Measurements from ENCODE around the gene VGLL2.

VGLL2 gene

GRCh38 chr6:117263353-117263927 is 1.9 kb upstream of the VGLL2 start:
- no peak for ATAC-seq (ENCODE audit: low read depth)
- H3K4me1 Mint-ChIP-seq = peaks cover 14% of the 10 kb centered on the region
- H3K36me3 Mint-ChIP-seq = no peaks in the 10 kb centered on the region
- no peak for DNase-seq (ENCODE audit: low spot score in 2 of 2)
- H3K27ac Mint-ChIP-seq = no peak overlapping the region
- H3K4me3 Mint-ChIP-seq = no peak overlapping the region
- peaks cover 20% of the 10 kb centered on the region for H3K27me3 Mint-ChIP-seq
- H3K9me3 Mint-ChIP-seq = no peaks in the 10 kb centered on the region

GRCh38 chr6:117264369-117264691 is 1.0 kb upstream of the VGLL2 start:
- no peaks in the 10 kb centered on the region for H3K9me3 Mint-ChIP-seq
- DNase-seq (ENCODE audit: low spot score in 2 of 2) (no peak), ATAC-seq (ENCODE audit: low read depth) (no peak)
- H3K36me3 Mint-ChIP-seq = no peaks in the 10 kb centered on the region
- H3K4me1 Mint-ChIP-seq = peaks cover 14% of the 10 kb centered on the region
- H3K4me3 Mint-ChIP-seq = peak overlapping the region; percentile 30
- H3K27me3 Mint-ChIP-seq = peaks cover 24% of the 10 kb centered on the region
- H3K27ac Mint-ChIP-seq = no peak overlapping the region

- DNase-seq (ENCODE audit: low spot score in 2 of 2) = no peak
- H3K27ac Mint-ChIP-seq = no peak overlapping the region
- peaks cover 16% of the 10 kb centered on the region for H3K4me1 Mint-ChIP-seq
- H3K36me3 Mint-ChIP-seq = no peaks in the 10 kb centered on the region
- no peaks in the 10 kb centered on the region for H3K9me3 Mint-ChIP-seq
- peaks cover 25% of the 10 kb centered on the region for H3K27me3 Mint-ChIP-seq
- H3K4me3 Mint-ChIP-seq = peak overlapping the region; percentile 63
- ATAC-seq (ENCODE audit: low read depth) = no peak
Measured at GRCh38 chr6:117264692-117265409, 507 bp upstream of the VGLL2 start.

GRCh38 chr6:117266257-117267053 is 1.1 kb downstream of the VGLL2 start:
- no peak overlapping the region for H3K27ac Mint-ChIP-seq

GRCh38 chr6:117267054-117267347 is 1.6 kb downstream of the VGLL2 start:
- no peaks in the 10 kb centered on the region for H3K36me3 Mint-ChIP-seq
- DNase-seq (ENCODE audit: low spot score in 2 of 2) (no peak), ATAC-seq (ENCODE audit: low read depth) (no peak)
- H3K9me3 Mint-ChIP-seq = no peaks in the 10 kb centered on the region
- no peak overlapping the region for H3K4me3 Mint-ChIP-seq
- H3K27ac Mint-ChIP-seq = no peak overlapping the region
- H3K27me3 Mint-ChIP-seq = peaks cover 29% of the 10 kb centered on the region
- H3K4me1 Mint-ChIP-seq = peaks cover 17% of the 10 kb centered on the region

More at GRCh38 chr6:117266257-117267053, 1.1 kb downstream of the VGLL2 start:
- H3K4me1 Mint-ChIP-seq = peaks cover 17% of the 10 kb centered on the region
- H3K4me3 Mint-ChIP-seq = peak overlapping the region; percentile 8
- H3K27me3 Mint-ChIP-seq = peaks cover 28% of the 10 kb centered on the region
- no peaks in the 10 kb centered on the region for H3K36me3 Mint-ChIP-seq
- DNase-seq (ENCODE audit: low spot score in 2 of 2) = no peak
- no peaks in the 10 kb centered on the region for H3K9me3 Mint-ChIP-seq
- no peak for ATAC-seq (ENCODE audit: low read depth)

GRCh38 chr6:117267766-117268534 is 2.6 kb downstream of the VGLL2 start:
- DNase-seq (ENCODE audit: low spot score in 2 of 2) (no peak), ATAC-seq (ENCODE audit: low read depth) (no peak)
- peaks cover 20% of the 10 kb centered on the region for H3K4me1 Mint-ChIP-seq
- no peak overlapping the region for H3K27ac Mint-ChIP-seq
- no peaks in the 10 kb centered on the region for H3K9me3 Mint-ChIP-seq
- H3K27me3 Mint-ChIP-seq = peaks cover 35% of the 10 kb centered on the region
- H3K4me3 Mint-ChIP-seq = no peak overlapping the region
- no peaks in the 10 kb centered on the region for H3K36me3 Mint-ChIP-seq

GRCh38 chr6:117268924-117269323 is 3.6 kb downstream of the VGLL2 start:
- DNase-seq (ENCODE audit: low spot score in 2 of 2) = no peak

GRCh38 chr6:117269638-117270054 is 4.3 kb downstream of the VGLL2 start:
- Mint-ChIP-seq H3K9me3 (no peaks in the 10 kb centered on the region), H3K27ac (no peak overlapping the region), H3K4me1 (peaks cover 15% of the 10 kb centered on the region), H3K36me3 (no peaks in the 10 kb centered on the region), H3K27me3 (peaks cover 35% of the 10 kb centered on the region), H3K4me3 (no peak overlapping the region)
- ATAC-seq (ENCODE audit: low read depth) (no peak), DNase-seq (ENCODE audit: low spot score in 2 of 2) (no peak)

More at GRCh38 chr6:117268924-117269323, 3.6 kb downstream of the VGLL2 start:
- peaks cover 37% of the 10 kb centered on the region for H3K27me3 Mint-ChIP-seq
- ATAC-seq (ENCODE audit: low read depth) = no peak
- H3K4me3 Mint-ChIP-seq = no peak overlapping the region
- no peaks in the 10 kb centered on the region for H3K36me3 Mint-ChIP-seq
- H3K27ac Mint-ChIP-seq = no peak overlapping the region
- peaks cover 20% of the 10 kb centered on the region for H3K4me1 Mint-ChIP-seq
- no peaks in the 10 kb centered on the region for H3K9me3 Mint-ChIP-seq

GRCh38 chr6:117270055-117270842 is 4.9 kb downstream of the VGLL2 start:
- peaks cover 9% of the 10 kb centered on the region for H3K4me1 Mint-ChIP-seq
- DNase-seq (ENCODE audit: low spot score in 2 of 2) (no peak), ATAC-seq (ENCODE audit: low read depth) (no peak)
- peaks cover 40% of the 10 kb centered on the region for H3K27me3 Mint-ChIP-seq
- H3K36me3 Mint-ChIP-seq = no peaks in the 10 kb centered on the region
- H3K4me3 Mint-ChIP-seq = no peak overlapping the region
- no peak overlapping the region for H3K27ac Mint-ChIP-seq
- no peaks in the 10 kb centered on the region for H3K9me3 Mint-ChIP-seq

GRCh38 chr6:117270843-117271507 is 5.6 kb downstream of the VGLL2 start:
- no peak overlapping the region for H3K4me3 Mint-ChIP-seq
- peaks cover 9% of the 10 kb centered on the region for H3K4me1 Mint-ChIP-seq
- no peak for ATAC-seq (ENCODE audit: low read depth)
- DNase-seq (ENCODE audit: low spot score in 2 of 2) = no peak
- H3K36me3 Mint-ChIP-seq = no peaks in the 10 kb centered on the region
- peaks cover 41% of the 10 kb centered on the region for H3K27me3 Mint-ChIP-seq
- no peak overlapping the region for H3K27ac Mint-ChIP-seq
- H3K9me3 Mint-ChIP-seq = no peaks in the 10 kb centered on the region

- H3K27ac Mint-ChIP-seq = no peak overlapping the region
- peaks cover 35% of the 10 kb centered on the region for H3K27me3 Mint-ChIP-seq
- H3K4me3 Mint-ChIP-seq = no peak overlapping the region
- peaks cover 6% of the 10 kb centered on the region for H3K4me1 Mint-ChIP-seq
- H3K9me3 Mint-ChIP-seq = no peaks in the 10 kb centered on the region
- ATAC-seq (ENCODE audit: low read depth) (no peak), DNase-seq (ENCODE audit: low spot score in 2 of 2) (no peak)
- H3K36me3 Mint-ChIP-seq = no peaks in the 10 kb centered on the region
Measured at GRCh38 chr6:117272032-117272866, 6.9 kb downstream of the VGLL2 start.

- DNase-seq (ENCODE audit: low spot score in 2 of 2) (no peak), ATAC-seq (ENCODE audit: low read depth) (no peak)
- peaks cover 35% of the 10 kb centered on the region for H3K27me3 Mint-ChIP-seq
- H3K4me3 Mint-ChIP-seq = no peak overlapping the region
- no peaks in the 10 kb centered on the region for H3K36me3 Mint-ChIP-seq
- H3K27ac Mint-ChIP-seq = no peak overlapping the region
- no peaks in the 10 kb centered on the region for H3K9me3 Mint-ChIP-seq
- peaks cover 6% of the 10 kb centered on the region for H3K4me1 Mint-ChIP-seq
Measured at GRCh38 chr6:117272891-117273290, 7.5 kb downstream of the VGLL2 start.

Measured in memory B cell (primary cell).